Measurements from ENCODE around the gene CDHR1. TPM values are rescaled to one million over a fixed set of nuclear protein-coding genes. Genes with fewer than 3 reads are reported as not detected.
A peak's percentile ranks its signal among the peaks of the same experiment; 100 is the strongest.

Gene CDHR1
- total RNA-seq, 2 donors from 2014 or later: 3.3 to 10.2 TPM

GRCh38 chr10:84258034-84258695 is 63.8 kb downstream of the CDHR1 start:
- no peaks in the 10 kb centered on the region for H3K36me3 Mint-ChIP-seq
- H3K27me3 Mint-ChIP-seq: peaks cover 13 to 35% of the 10 kb centered on the region in 2 donors
- ATAC-seq (no peak), DNase-seq (ENCODE audit: low spot score) (no peak)
- H3K27ac Mint-ChIP-seq: no peak overlapping the region
- no peaks in the 10 kb centered on the region for H3K9me3 Mint-ChIP-seq
- peaks cover 0 to 5% of the 10 kb centered on the region in 2 donors for H3K4me1 Mint-ChIP-seq (ENCODE audit: low read depth in 2 of 2)
- no peak overlapping the region for H3K4me3 Mint-ChIP-seq

GRCh38 chr10:84261236-84261915 is 67.0 kb downstream of the CDHR1 start:
- Mint-ChIP-seq H3K27ac (no peak overlapping the region), H3K36me3 (no peaks in the 10 kb centered on the region), H3K27me3 (peaks cover 17 to 42% of the 10 kb centered on the region in 2 donors), H3K4me1 (ENCODE audit: low read depth in 2 of 2) (peaks cover 3 to 12% of the 10 kb centered on the region in 2 donors), H3K9me3 (no peaks in the 10 kb centered on the region), H3K4me3 (no peak overlapping the region)
- DNase-seq (ENCODE audit: low spot score) (no peak), ATAC-seq (no peak)

DNA sequence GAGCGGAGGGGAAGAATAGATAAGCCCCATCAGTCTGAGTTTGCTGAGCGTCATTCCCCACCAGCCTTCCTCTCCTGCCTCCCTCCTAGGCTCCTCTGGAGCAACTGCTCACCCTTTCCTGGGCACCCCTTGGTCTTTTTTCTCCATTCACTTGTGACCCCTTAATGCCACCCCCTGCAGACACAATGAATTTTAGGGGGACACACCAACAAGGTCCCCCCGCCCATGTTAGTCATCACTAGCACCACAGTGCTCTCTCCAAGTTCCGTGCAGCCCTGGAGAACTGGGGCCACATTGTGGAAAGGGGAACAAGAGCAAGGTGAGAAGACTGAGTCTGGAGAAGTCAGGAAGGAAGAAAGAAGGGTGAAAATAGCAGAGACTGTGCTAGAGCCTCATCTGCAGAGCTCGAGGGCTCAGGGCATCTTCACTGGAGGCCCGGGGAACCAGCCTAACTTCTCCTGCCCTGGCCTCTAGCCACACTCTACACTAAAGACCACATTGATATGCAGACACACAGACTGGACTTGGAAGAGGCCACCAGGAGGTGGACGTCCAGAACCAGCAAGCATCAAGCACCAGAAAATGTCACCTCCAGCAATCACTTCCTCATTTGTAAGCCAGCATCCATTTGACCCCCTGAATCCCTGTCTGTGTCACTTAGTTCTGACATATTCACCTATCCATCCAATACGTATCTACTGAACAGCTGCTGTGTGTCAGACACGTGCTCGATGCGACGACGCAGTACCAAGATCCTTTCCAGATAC is 68.0 kb downstream of the CDHR1 start:
- no peak overlapping the region for H3K27ac Mint-ChIP-seq
- no peaks in the 10 kb centered on the region for H3K36me3 Mint-ChIP-seq
- no peak for ATAC-seq
- no peak for DNase-seq (ENCODE audit: low spot score)
- no peaks in the 10 kb centered on the region for H3K9me3 Mint-ChIP-seq
- no peak overlapping the region for H3K4me3 Mint-ChIP-seq
- H3K27me3 Mint-ChIP-seq: peaks cover 13 to 42% of the 10 kb centered on the region in 2 donors
- peaks cover 6 to 16% of the 10 kb centered on the region in 2 donors for H3K4me1 Mint-ChIP-seq (ENCODE audit: low read depth in 2 of 2)

- H3K27ac Mint-ChIP-seq: no peak overlapping the region
- no peak overlapping the region for H3K4me3 Mint-ChIP-seq
- H3K27me3 Mint-ChIP-seq: peaks cover 15 to 41% of the 10 kb centered on the region in 2 donors
- no peaks in the 10 kb centered on the region for H3K9me3 Mint-ChIP-seq
- H3K4me1 Mint-ChIP-seq (ENCODE audit: low read depth in 2 of 2): peaks cover 15 to 18% of the 10 kb centered on the region in 2 donors
- ATAC-seq: no peak
- no peaks in the 10 kb centered on the region for H3K36me3 Mint-ChIP-seq
- DNase-seq (ENCODE audit: low spot score): no peak
Measured at GRCh38 chr10:84263716-84264115, 69.4 kb downstream of the CDHR1 start.

GRCh38 chr10:84264611-84265141 is 70.3 kb downstream of the CDHR1 start:
- ATAC-seq (peak; percentile 83 to 90), DNase-seq (ENCODE audit: low spot score) (peak; percentile 72)
- H3K4me3 Mint-ChIP-seq: no peak overlapping the region
- H3K9me3 Mint-ChIP-seq: no peaks in the 10 kb centered on the region
- H3K27me3 Mint-ChIP-seq: peaks cover 17 to 35% of the 10 kb centered on the region in 2 donors
- H3K4me1 Mint-ChIP-seq (ENCODE audit: low read depth in 2 of 2): peaks cover 15 to 18% of the 10 kb centered on the region in 2 donors
- no peaks in the 10 kb centered on the region for H3K36me3 Mint-ChIP-seq
- H3K27ac Mint-ChIP-seq: no peak overlapping the region

DNA sequence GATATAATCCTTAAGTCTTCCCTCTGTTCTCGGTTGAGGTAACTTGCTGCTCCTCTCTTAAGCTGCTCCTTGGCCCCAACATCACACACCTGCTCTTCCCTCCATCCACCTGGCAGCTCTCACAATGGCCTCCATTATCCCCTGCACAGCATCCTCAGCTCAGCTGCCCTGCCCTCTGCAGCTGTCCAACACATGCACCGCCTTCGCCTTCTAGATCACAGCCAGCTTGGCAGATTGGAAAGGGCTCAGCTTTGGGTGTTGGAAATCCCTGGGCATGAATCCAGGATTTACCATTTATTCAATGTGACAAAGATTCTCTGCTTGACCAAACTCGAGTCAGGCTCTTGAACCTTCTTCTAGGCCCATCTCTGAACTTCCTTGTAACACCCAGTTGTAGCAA is 71.1 kb downstream of the CDHR1 start:
- peaks cover 16 to 33% of the 10 kb centered on the region in 2 donors for H3K27me3 Mint-ChIP-seq
- ATAC-seq: no peak
- H3K4me1 Mint-ChIP-seq (ENCODE audit: low read depth in 2 of 2): peaks cover 15 to 18% of the 10 kb centered on the region in 2 donors
- H3K27ac Mint-ChIP-seq: peak overlapping the region in 1 of 2 donors; percentile 55
- DNase-seq (ENCODE audit: low spot score): no peak
- no peaks in the 10 kb centered on the region for H3K9me3 Mint-ChIP-seq
- no peak overlapping the region for H3K4me3 Mint-ChIP-seq
- H3K36me3 Mint-ChIP-seq: no peaks in the 10 kb centered on the region

GRCh38 chr10:84267503-84268126 is 73.3 kb downstream of the CDHR1 start:
- Mint-ChIP-seq H3K36me3 (no peaks in the 10 kb centered on the region), H3K4me3 (no peak overlapping the region), H3K27ac (peak overlapping the region; percentile 19 to 79), H3K27me3 (peaks cover 21 to 28% of the 10 kb centered on the region in 2 donors), H3K4me1 (ENCODE audit: low read depth in 2 of 2) (peaks cover 15 to 18% of the 10 kb centered on the region in 2 donors), H3K9me3 (no peaks in the 10 kb centered on the region)
- ATAC-seq (peak; percentile 78 to 85), DNase-seq (ENCODE audit: low spot score) (peak; percentile 70)

DNA sequence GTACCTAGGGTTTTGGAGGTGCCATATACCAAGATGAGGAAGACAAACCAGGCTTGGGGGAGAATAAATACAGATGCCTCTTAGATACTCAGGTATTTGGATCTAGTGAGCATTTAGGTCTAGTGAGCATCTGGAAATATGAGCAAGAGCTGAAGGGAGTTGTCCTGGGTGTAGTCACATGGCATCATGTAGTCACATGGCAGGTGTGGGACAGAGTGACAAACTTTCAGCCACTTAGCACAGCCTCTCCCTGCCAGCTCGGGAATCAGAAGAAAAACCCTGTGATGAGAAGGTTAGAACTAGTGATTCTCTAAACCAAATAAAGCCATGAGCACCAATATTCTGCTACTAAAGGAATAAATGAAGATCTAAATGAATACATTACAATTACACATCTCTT is 74.8 kb downstream of the CDHR1 start:
- no peak for ATAC-seq
- no peak overlapping the region for H3K4me3 Mint-ChIP-seq

More for the DNA sequence above, 74.8 kb downstream of the CDHR1 start:
- Mint-ChIP-seq H3K27ac (peak overlapping the region in 1 of 2 donors; percentile 10), H3K36me3 (no peaks in the 10 kb centered on the region), H3K4me1 (ENCODE audit: low read depth in 2 of 2) (peaks cover 15 to 18% of the 10 kb centered on the region in 2 donors), H3K9me3 (no peaks in the 10 kb centered on the region), H3K27me3 (peaks cover 15 to 17% of the 10 kb centered on the region in 2 donors)
- DNase-seq (ENCODE audit: low spot score): no peak

Other genes with a start within 250 kb of the CDHR1 start
- gene GHITM, start 55.0 kb upstream of the CDHR1 start, total RNA-seq: 100 to 1,000 TPM; 121 to 157 TPM
- not detected for gene GPR15LG, start 20.7 kb upstream of the CDHR1 start, total RNA-seq
- gene LRIT2, start 31.0 kb downstream of the CDHR1 start, total RNA-seq: not detected
- not detected for gene LRIT1, start 47.0 kb downstream of the CDHR1 start, total RNA-seq
- gene RGR, start 50.5 kb downstream of the CDHR1 start, total RNA-seq: not detected
- 100 to 1,000 TPM in 1 of 2 donors, 10 to 100 TPM in 1; 90.4 to 135 TPM for gene CCSER2, start 134.1 kb downstream of the CDHR1 start, total RNA-seq